Gastrocnemius medialis (tissue), 4 donors: ENCODE measurements around the gene CDKN2B-AS1.

ENCODE experiments used
- CTCF ChIP-seq, 5 experiments: fragments of 450-650 bp in 3 of 5; fragments of 200-600 bp in 2 of 5; sonication (generic) in 2 of 5; IDR thresholded peaks in 4 of 5; conservative IDR thresholded peaks in 1 of 5; 1 replicate in 4 of 5; 2 replicates in 1 of 5; pipeline ENCODE4 v1.5.1; 2016 to 2019; ENCODE audit warnings: antibody characterized with exemption in 5 of 5, mild to moderate bottlenecking in 3 of 5, moderate library complexity in 3 of 5
- POLR2A ChIP-seq, 2 donors: fragments of 450-650 bp; IDR thresholded peaks; one replicate each; pipeline ENCODE4 v1.6.1; 2017; ENCODE audit warnings: antibody characterized with exemption in 2 of 2, mild to moderate bottlenecking in 2 of 2, moderate library complexity in 2 of 2

GRCh38 chr9:22036866-22037626, 42.5 kb downstream of the CDKN2B-AS1 start:
- TF ChIP-seq CTCF (IDR thresholded peaks at IDR 0.05 in 4 of 5, conservative IDR thresholded peaks at IDR 0.05 in 1 of 5) (no peak), POLR2A (IDR thresholded peaks at IDR 0.05) (no peak)
